ENCODE data around the gene BACE1-AS. TPM values are rescaled to one million over a fixed set of nuclear protein-coding genes. Genes with fewer than 3 reads are reported as not detected.

The BACE1-AS gene
- total RNA-seq, 3 donors from 2014 or later: 5.9 to 8.9 (median 6.6) TPM

DNA sequence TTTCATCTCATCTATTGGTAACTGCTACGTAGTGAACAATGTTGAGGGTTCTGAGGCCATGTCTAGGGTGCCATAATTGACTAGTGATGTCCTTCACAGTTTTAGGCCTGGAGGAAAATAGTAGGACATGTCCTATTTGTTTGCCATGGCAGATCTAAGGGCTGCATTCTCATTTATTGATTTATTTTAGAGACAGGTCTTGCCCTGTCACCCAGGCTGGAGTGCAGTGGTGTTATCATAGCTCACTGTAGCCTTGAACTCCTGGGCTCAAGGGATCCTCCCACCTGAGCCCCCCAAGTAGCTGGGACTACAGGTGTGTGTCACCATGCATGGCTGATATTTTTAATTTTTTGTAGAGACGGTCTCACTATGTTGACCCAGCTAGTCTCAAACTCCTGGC lies 41.7 kb downstream of the BACE1-AS start:
- no peak overlapping the region for H3K4me3 ChIP-seq
- no peaks in the 10 kb centered on the region for H3K36me3 ChIP-seq
- intact Hi-C loops (cut with DNase I; ENCODE audit: low total_unique reads): no loop called here
- H3K27ac ChIP-seq: no peak overlapping the region
- H3K9me3 ChIP-seq: no peaks in the 10 kb centered on the region
- no peak for DNase-seq (ENCODE audit: low spot score in 2 of 2)
- H3K27me3 ChIP-seq: no peaks in the 10 kb centered on the region
- peaks cover 0 to 3% of the 10 kb centered on the region in 2 donors for H3K4me1 ChIP-seq
- TF ChIP-seq POLR2A (IDR thresholded peaks at IDR 0.05): no peak
- TF ChIP-seq, protein P1, sequence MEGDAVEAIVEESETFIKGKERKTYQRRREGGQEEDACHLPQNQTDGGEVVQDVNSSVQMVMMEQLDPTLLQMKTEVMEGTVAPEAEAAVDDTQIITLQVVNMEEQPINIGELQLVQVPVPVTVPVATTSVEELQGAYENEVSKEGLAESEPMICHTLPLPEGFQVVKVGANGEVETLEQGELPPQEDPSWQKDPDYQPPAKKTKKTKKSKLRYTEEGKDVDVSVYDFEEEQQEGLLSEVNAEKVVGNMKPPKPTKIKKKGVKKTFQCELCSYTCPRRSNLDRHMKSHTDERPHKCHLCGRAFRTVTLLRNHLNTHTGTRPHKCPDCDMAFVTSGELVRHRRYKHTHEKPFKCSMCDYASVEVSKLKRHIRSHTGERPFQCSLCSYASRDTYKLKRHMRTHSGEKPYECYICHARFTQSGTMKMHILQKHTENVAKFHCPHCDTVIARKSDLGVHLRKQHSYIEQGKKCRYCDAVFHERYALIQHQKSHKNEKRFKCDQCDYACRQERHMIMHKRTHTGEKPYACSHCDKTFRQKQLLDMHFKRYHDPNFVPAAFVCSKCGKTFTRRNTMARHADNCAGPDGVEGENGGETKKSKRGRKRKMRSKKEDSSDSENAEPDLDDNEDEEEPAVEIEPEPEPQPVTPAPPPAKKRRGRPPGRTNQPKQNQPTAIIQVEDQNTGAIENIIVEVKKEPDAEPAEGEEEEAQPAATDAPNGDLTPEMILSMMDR (IDR thresholded peaks at IDR 0.05): no peak

DNA sequence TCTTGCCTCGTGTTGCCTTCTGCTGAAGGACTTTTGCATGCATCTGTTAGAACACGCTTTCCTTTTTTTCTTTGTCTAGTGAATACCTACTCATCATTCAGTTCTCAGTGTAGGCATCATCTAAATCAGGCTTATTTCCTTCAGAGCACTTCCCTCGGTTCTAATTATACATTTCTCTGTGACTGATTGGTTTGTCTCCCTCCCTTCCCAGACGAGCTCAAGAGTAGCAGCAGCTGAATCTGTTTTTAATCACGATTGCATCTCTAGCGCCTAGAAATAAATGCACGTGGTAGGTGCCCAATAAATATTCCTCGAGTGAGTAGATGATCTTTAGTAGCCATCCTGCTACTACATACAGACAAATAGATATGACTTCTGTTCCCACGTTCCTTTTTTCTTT lies 42.8 kb downstream of the BACE1-AS start:
- H3K36me3 ChIP-seq: no peaks in the 10 kb centered on the region
- no peaks in the 10 kb centered on the region for H3K27me3 ChIP-seq
- intact Hi-C loops (cut with DNase I; ENCODE audit: low total_unique reads): no loop called here
- H3K27ac ChIP-seq: no peak overlapping the region
- TF ChIP-seq, protein P1 (IDR thresholded peaks at IDR 0.05): no peak
- TF ChIP-seq POLR2A (IDR thresholded peaks at IDR 0.05) (no peak), POLR2AphosphoS5 (IDR thresholded peaks at IDR 0.05) (no peak)
- no peaks in the 10 kb centered on the region for H3K9me3 ChIP-seq
- no peak overlapping the region for H3K4me3 ChIP-seq
- DNase-seq (ENCODE audit: low spot score in 2 of 2): no peak
- peaks cover 0 to 2% of the 10 kb centered on the region in 2 donors for H3K4me1 ChIP-seq

DNA sequence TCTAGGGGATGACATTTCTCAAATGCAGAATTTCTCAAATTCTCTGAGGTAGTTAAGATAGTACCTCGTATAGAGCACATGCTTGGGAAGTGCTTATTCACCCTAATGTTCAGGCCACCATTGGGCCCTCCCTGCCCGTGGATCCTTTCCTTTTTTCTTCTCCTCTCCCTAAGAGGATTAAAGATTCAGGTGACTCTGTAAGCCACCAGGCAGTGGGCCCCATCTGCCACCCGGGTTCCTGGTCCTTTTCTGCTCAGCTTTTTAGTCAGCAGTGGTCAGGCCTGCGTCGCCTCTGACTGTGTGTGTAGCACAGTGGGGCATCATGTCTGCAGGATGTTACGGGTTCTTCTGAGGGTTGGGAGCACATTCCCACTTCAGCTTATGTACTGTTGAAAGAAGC lies 43.8 kb downstream of the BACE1-AS start:
- intact Hi-C loops (cut with DNase I; ENCODE audit: low total_unique reads): no loop called here
- no peak for DNase-seq (ENCODE audit: low spot score in 2 of 2)
- no peaks in the 10 kb centered on the region for H3K4me1 ChIP-seq
- no peak overlapping the region for H3K27ac ChIP-seq
- H3K36me3 ChIP-seq: no peaks in the 10 kb centered on the region
- H3K9me3 ChIP-seq: no peaks in the 10 kb centered on the region
- no peak for TF ChIP-seq POLR2A (IDR thresholded peaks at IDR 0.05)
- TF ChIP-seq POLR2AphosphoS5 (IDR thresholded peaks at IDR 0.05): no peak
- TF ChIP-seq, protein P1 (IDR thresholded peaks at IDR 0.05): no peak
- H3K27me3 ChIP-seq: no peaks in the 10 kb centered on the region
- no peak overlapping the region for H3K4me3 ChIP-seq

DNA sequence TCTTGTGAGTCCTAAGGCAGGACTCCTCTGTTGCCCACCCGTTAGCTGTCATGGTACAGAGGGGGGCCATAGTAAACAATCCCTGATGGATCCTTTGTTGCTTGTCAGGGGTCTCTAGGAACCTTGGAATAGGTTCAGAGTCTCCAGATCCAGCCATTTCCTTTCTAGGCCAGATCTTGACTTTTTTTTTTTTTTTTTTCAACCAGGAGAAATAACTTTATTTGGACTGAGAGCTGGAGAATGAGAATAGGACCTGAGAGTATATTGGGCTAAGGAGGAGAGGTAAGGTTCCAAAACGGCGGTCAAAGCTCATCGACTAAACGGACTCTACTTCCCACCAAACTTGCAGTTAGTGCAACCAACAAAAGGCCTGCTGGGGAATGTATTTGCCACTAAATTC lies 44.3 kb downstream of the BACE1-AS start:
- Histone ChIP-seq H3K27ac (no peak overlapping the region), H3K4me1 (no peaks in the 10 kb centered on the region), H3K9me3 (no peaks in the 10 kb centered on the region), H3K36me3 (no peaks in the 10 kb centered on the region), H3K27me3 (no peaks in the 10 kb centered on the region), H3K4me3 (no peak overlapping the region)
- no peak for DNase-seq (ENCODE audit: low spot score in 2 of 2)
- intact Hi-C loops (cut with DNase I; ENCODE audit: low total_unique reads): no loop called here
- TF ChIP-seq POLR2AphosphoS5 (IDR thresholded peaks at IDR 0.05) (no peak), POLR2A (IDR thresholded peaks at IDR 0.05) (no peak)
- TF ChIP-seq, protein P1 (IDR thresholded peaks at IDR 0.05): no peak

DNA sequence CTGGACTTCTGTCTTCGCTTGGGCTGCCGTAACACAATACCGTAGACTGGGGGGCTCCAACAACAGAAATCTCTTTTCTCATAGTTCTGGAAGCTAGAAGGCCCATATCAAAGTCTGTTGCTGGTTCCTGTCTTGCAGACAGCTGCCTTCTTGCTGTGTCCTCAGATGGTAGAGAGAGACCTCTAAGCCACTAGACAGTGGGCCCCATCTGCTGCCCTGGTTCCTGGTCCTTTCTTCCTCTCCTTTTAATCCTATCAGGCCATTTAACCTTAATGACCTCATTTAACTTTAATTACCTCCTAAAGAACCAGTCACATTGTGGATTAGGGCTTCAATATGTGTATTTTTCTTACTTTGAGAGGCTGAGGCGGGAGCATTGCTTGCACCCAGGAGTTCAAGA lies 45.9 kb downstream of the BACE1-AS start:
- Histone ChIP-seq H3K27me3 (no peaks in the 10 kb centered on the region), H3K27ac (no peak overlapping the region), H3K9me3 (no peaks in the 10 kb centered on the region), H3K4me3 (no peak overlapping the region), H3K36me3 (no peaks in the 10 kb centered on the region), H3K4me1 (no peaks in the 10 kb centered on the region)
- no peak for DNase-seq (ENCODE audit: low spot score in 2 of 2)
- intact Hi-C loops (cut with DNase I; ENCODE audit: low total_unique reads): no loop called here
- no peak for TF ChIP-seq POLR2A (IDR thresholded peaks at IDR 0.05)
- TF ChIP-seq, protein P1 (IDR thresholded peaks at IDR 0.05): no peak
- TF ChIP-seq POLR2AphosphoS5 (IDR thresholded peaks at IDR 0.05): no peak

Other genes starting within 250 kb of the BACE1-AS start
- 100 to 1,000 TPM in 1 of 3 donors, 10 to 100 TPM in 2; 26.9 to 110 (median 57.0) TPM for gene SIK3, start 192.9 kb upstream of the BACE1-AS start, total RNA-seq
- 10 to 100 TPM; 76.8 to 92.2 (median 86.2) TPM for gene PAFAH1B2, start 147.1 kb upstream of the BACE1-AS start, total RNA-seq
- gene SIDT2, start 112.6 kb upstream of the BACE1-AS start, total RNA-seq: 10 to 100 TPM; 45.2 to 86.7 (median 49.5) TPM
- 1,000 to 10,000 TPM in 2 of 3 donors, 100 to 1,000 TPM in 1; 602 to 1,663 (median 1,380) TPM for gene TAGLN, start 92.0 kb upstream of the BACE1-AS start, total RNA-seq
- gene PCSK7, start 59.3 kb upstream of the BACE1-AS start, total RNA-seq: 10 to 100 TPM; 43.2 to 51.5 (median 44.2) TPM
- 10 to 100 TPM; 12.3 to 13.3 (median 12.5) TPM for gene RNF214, start 58.7 kb upstream of the BACE1-AS start, total RNA-seq
- 10 to 100 TPM; 17.4 to 26.9 (median 17.9) TPM for gene BACE1, start 24.9 kb downstream of the BACE1-AS start, total RNA-seq
- gene CEP164, start 36.5 kb downstream of the BACE1-AS start, total RNA-seq: 10 to 100 TPM; 14.9 to 32.6 (median 20.3) TPM